HG03108 (cell line): ENCODE results near the gene LMCD1.
A peak's percentile ranks its signal among the peaks of the same experiment; 100 is the strongest.

Source experiments
- ATAC-seq: cut with Tn5 transposase; IDR thresholded peaks from one replicate; pipeline ENCODE4 v1.9.1; 2021; ENCODE audit warnings: moderate library complexity; ENCODE audit not compliant: unreplicated experiment

The LMCD1 gene

GRCh38 chr3:8556473-8556869 lies 54.8 kb downstream of the LMCD1 start:
- no peak for ATAC-seq

DNA sequence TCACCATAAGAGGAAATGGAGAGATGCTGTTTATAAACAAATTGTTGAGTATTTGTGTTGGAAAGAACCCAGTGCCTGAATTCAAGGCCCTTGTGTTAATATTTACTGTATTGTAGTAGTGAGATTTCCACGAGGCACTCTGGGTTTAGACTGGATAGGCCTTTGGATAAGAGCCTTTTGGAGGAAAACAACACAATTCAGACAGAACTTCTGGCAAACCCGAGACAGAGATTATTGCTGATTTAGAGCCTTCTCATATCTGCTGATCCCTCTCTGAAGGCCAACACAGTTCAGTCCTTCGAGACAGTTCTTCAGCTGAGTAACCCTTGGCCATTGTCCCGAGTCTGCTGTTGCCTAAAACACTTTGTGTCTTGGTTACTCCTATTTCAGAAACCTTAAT lies 55.7 kb downstream of the LMCD1 start:
- ATAC-seq: no peak

- ATAC-seq: no peak
Measured at GRCh38 chr3:8558645-8559044, 57.0 kb downstream of the LMCD1 start.

DNA sequence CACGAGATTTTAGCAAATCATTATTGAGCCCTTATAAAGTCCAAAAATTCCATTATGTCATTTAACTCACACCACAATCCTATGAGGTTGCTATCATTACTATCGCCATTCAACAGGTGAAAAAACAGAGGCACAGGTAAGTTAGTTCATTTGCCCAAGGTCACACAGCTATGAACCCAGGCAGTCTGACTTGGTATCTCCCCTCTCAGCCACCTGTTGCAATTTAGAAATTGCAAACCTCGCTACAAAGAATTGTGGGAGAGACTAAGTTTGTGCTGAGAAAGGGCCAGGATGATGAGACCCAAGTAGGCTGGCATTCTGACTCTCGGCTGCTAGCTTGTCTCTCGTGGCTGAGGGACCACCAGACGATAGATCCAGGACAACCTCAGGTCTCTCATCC lies 57.7 kb downstream of the LMCD1 start:
- ATAC-seq: no peak

- ATAC-seq: no peak
Measured at GRCh38 chr3:8560366-8561007, 58.9 kb downstream of the LMCD1 start.

- ATAC-seq: no peak
Measured at GRCh38 chr3:8561370-8561769, 59.7 kb downstream of the LMCD1 start.

- no peak for ATAC-seq
Measured at GRCh38 chr3:8562081-8562595, 60.5 kb downstream of the LMCD1 start.

DNA sequence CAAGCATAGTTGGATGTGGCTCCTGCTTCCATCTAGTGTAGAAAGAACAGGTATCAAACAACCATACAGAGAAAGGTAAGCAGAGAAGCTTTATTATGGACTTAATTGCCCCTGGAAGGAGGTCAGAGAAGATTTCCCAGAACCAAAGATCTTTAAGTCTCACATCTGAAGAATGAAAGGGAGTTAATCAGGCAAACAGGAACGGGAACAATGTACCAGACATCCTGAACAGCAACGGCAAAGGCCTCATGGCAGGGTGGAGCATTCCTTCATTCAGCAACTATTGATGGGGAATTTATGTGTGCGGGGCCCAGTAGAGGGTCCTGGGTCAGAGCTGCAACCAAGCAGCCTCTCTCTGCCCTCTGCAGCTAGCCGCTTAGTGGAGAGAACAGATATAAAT lies 61.5 kb downstream of the LMCD1 start:
- ATAC-seq: no peak

DNA sequence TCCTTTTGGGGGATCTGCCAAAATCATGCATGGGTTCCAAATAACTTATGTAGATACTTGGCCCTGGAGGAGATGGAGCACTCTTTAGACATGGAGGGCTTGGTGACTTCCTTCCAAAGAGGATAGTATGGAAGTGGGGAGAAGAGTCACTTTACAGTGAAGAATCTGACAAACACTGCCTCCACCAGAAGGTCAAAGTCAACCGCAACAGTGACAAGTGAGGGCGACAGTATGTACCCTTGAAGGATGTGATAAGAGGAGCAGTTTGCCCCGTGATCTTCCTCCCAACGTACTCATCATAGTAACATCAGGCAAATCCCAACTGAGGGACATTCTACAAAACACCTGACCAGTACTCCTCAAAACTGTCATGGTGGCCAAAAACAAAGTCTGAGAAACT lies 62.0 kb downstream of the LMCD1 start:
- ATAC-seq: no peak

- ATAC-seq: no peak
Measured at GRCh38 chr3:8565376-8565775, 63.8 kb downstream of the LMCD1 start.

DNA sequence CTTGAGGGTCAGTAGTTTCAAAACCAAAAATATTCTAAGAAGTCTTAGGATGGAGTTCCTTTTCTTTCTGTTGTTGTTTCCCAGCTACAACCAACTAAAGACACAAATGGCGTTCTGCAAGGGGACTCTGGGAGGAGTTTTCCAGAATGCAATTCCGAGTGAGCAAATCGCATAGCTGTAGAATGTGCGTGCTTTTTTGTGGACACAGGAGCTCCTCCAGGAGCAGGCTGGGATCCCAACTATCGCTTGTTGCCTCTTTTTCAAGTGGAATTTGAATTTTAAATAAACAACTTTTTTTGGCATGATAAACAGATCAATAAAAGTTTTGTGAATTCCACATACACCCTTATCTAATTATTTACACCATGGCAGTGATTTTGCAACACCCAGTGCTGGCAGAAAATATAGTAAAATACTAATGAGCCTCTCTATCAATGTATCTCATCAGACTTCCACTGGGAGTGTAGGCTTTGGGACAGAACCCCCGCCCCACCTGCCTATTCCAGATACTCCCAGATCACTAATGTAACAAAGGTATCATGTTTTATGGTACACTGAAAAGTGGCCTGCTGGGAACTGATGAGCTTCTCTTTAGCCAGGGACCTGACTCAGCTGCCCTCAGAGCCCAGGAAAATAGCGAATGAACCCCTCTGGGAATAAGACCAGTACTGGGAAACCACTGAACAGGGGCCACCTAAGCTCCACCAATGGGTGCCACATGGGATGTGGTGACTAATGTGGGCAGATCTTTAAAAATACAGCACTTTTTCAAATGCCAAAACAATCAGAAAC lies 66.4 kb downstream of the LMCD1 start:
- no peak for ATAC-seq

GRCh38 chr3:8571256-8571655 lies 69.6 kb downstream of the LMCD1 start:
- no peak for ATAC-seq

GRCh38 chr3:8573342-8573926 lies 71.8 kb downstream of the LMCD1 start:
- ATAC-seq: no peak

GRCh38 chr3:8574040-8574669 lies 72.5 kb downstream of the LMCD1 start:
- ATAC-seq: no peak

DNA sequence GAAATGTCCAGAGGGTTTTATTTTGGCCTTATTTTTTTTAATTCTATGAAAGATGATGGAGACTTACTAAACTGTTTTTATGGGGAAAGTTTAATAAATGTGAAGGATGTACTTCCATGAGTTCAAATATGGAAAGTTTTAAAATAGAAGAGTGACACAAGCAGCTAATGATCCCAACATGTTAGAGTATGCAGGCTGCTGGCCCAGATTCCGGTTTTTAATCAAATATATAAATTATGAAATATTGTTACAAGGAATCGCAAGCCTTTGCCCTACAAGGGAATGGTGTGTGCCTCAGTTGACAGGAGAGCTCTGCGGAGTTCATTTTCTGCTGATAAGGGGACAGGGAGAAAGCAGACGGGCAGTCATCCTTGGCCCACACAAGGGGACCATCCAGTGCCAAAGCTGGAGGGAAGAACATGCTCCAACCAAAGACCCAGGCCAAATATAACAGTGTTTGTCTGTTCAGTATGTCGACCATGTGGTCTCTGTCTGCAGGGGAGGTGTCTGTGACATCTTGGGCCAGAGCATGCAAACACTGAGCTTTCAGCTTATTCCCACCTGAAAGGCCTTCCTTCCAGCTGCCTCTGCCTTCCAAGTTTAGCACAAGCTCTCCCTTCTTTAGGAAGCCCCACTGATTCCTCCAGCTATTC lies 73.2 kb downstream of the LMCD1 start:
- ATAC-seq: no peak

DNA sequence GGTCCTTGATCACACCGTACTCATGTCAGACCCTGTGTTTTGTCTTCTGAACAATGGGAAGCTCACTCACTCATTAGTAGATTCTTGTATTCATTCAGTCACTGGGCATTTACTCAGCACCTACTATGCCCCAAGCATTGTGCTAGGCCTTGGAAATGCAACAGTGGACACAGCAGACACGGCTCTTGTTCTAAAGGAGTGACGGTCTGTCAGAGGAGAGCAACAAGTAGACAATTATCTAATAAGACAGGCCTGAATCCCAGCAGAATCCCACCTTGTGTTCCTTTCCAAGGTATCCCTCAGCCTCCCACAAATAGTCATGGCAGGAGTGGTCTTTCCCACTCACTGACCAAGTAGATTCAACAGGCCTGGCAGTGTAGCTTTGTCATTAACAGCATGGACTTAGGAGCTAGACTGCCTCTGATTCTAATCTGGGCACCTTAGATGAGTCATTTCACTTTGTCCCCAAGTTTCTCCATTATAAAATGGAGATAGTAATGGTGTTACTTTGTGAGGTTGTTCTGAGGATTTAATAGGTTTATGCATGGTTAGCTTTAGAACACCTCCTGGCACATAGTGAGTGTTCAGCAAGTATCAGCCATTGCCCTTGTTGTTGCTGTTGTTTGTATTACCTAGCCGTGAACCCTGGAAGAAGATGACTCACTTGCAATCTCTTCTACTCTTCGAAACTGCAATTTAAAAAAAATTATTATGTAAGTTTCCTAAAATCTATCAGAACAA lies 73.9 kb downstream of the LMCD1 start:
- no peak for ATAC-seq

GRCh38 chr3:8576436-8576835 lies 74.8 kb downstream of the LMCD1 start:
- ATAC-seq: no peak

- ATAC-seq: no peak
Measured at GRCh38 chr3:8576841-8577571, 75.4 kb downstream of the LMCD1 start.

- no peak for ATAC-seq
Measured at GRCh38 chr3:8578282-8578681, 76.7 kb downstream of the LMCD1 start.

GRCh38 chr3:8579096-8579495 lies 77.5 kb downstream of the LMCD1 start:
- peak; percentile 98 for ATAC-seq
